ENCODE data around the gene ACSS3.

Gene ACSS3

GRCh38 chr12:81288651-81289050 lies 210.8 kb downstream of the ACSS3 start:
- no peak overlapping the region for H4K8ac ChIP-seq (ENCODE audit: low read depth, low read length)

GRCh38 chr12:81294325-81295190 lies 216.7 kb downstream of the ACSS3 start:
- no peak overlapping the region for H3K9ac ChIP-seq (ENCODE audit: low read length)
- H4K5ac ChIP-seq (ENCODE audit: low read length), result no peak overlapping the region
- no peak for DNase-seq
- no peak overlapping the region for H3K56ac ChIP-seq (ENCODE audit: low read length)
- no peak overlapping the region for H2BK15ac ChIP-seq (replicated peaks; ENCODE audit: low read depth)
- no peaks in the 10 kb centered on the region for H3K36me3 ChIP-seq (ENCODE audit: control insufficient read depth, insufficient read depth, low read length)
- H3K27me3 ChIP-seq (ENCODE audit: insufficient read depth, low read length, poor library complexity), result no peaks in the 10 kb centered on the region
- no peak overlapping the region for H3K4ac ChIP-seq (ENCODE audit: low read depth, low read length)
- H3K4me2 ChIP-seq (ENCODE audit: low read length), result no peak overlapping the region
- H2BK120ac ChIP-seq (ENCODE audit: low read depth, low read length), result no peak overlapping the region
- no peak overlapping the region for H3K4me3 ChIP-seq (ENCODE audit: low read length)
- H3K23ac ChIP-seq (ENCODE audit: low read length), result no peak overlapping the region
- H3K27ac ChIP-seq (ENCODE audit: low read depth, low read length), result no peak overlapping the region
- H3K79me2 ChIP-seq (ENCODE audit: control insufficient read depth, insufficient read depth, low read length), result no peaks in the 10 kb centered on the region
- no peaks in the 10 kb centered on the region for H3K4me1 ChIP-seq (ENCODE audit: control insufficient read depth, low read depth, low read length)
- no peak overlapping the region for H2BK5ac ChIP-seq (ENCODE audit: low read length)
- H4K8ac ChIP-seq (ENCODE audit: low read depth, low read length), result no peak overlapping the region
- no peaks in the 10 kb centered on the region for H3K79me1 ChIP-seq (ENCODE audit: low read length)
- no CpG with 5 or more reads among the region's 12 CpGs for WGBS (ENCODE audit: extremely low coverage, insufficient coverage, low lambda C conversion rate)
- no peak overlapping the region for H3K18ac ChIP-seq (ENCODE audit: low read length)
- no peak overlapping the region for H2AK5ac ChIP-seq (ENCODE audit: low read length)

More at GRCh38 chr12:81288651-81289050, 210.8 kb downstream of the ACSS3 start:
- Histone ChIP-seq H3K79me1 (ENCODE audit: low read length) (no peaks in the 10 kb centered on the region), H3K27ac (ENCODE audit: low read depth, low read length) (no peak overlapping the region), H3K4me1 (ENCODE audit: control insufficient read depth, low read depth, low read length) (no peaks in the 10 kb centered on the region), H3K9ac (ENCODE audit: low read length) (no peak overlapping the region), H3K4me2 (ENCODE audit: low read length) (no peak overlapping the region), H3K79me2 (ENCODE audit: control insufficient read depth, insufficient read depth, low read length) (no peaks in the 10 kb centered on the region), H3K4ac (ENCODE audit: low read depth, low read length) (no peak overlapping the region), H2BK120ac (ENCODE audit: low read depth, low read length) (no peak overlapping the region), H3K4me3 (ENCODE audit: low read length) (no peak overlapping the region), H3K36me3 (ENCODE audit: control insufficient read depth, insufficient read depth, low read length) (no peaks in the 10 kb centered on the region), H3K27me3 (ENCODE audit: insufficient read depth, low read length, poor library complexity) (no peaks in the 10 kb centered on the region), H2AK5ac (ENCODE audit: low read length) (no peak overlapping the region), H3K56ac (ENCODE audit: low read length) (no peak overlapping the region), H3K23ac (ENCODE audit: low read length) (no peak overlapping the region), H2BK5ac (ENCODE audit: low read length) (no peak overlapping the region), H3K18ac (ENCODE audit: low read length) (no peak overlapping the region), H4K5ac (ENCODE audit: low read length) (no peak overlapping the region), H2BK15ac (replicated peaks; ENCODE audit: low read depth) (no peak overlapping the region)
- DNase-seq, result no peak

GRCh38 chr12:81295251-81295650 lies 217.4 kb downstream of the ACSS3 start:
- WGBS (ENCODE audit: extremely low coverage, insufficient coverage, low lambda C conversion rate), result no CpG with 5 or more reads among the region's 3 CpGs
- Histone ChIP-seq H2BK120ac (ENCODE audit: low read depth, low read length) (no peak overlapping the region), H3K4me1 (ENCODE audit: control insufficient read depth, low read depth, low read length) (no peaks in the 10 kb centered on the region)

GRCh38 chr12:81296556-81297305 lies 218.9 kb downstream of the ACSS3 start:
- Histone ChIP-seq H2BK15ac (replicated peaks; ENCODE audit: low read depth) (no peak overlapping the region), H2BK120ac (ENCODE audit: low read depth, low read length) (no peak overlapping the region), H3K4me2 (ENCODE audit: low read length) (no peak overlapping the region), H3K79me2 (ENCODE audit: control insufficient read depth, insufficient read depth, low read length) (no peaks in the 10 kb centered on the region), H3K4me1 (ENCODE audit: control insufficient read depth, low read depth, low read length) (no peaks in the 10 kb centered on the region), H4K5ac (ENCODE audit: low read length) (no peak overlapping the region), H3K79me1 (ENCODE audit: low read length) (no peaks in the 10 kb centered on the region), H3K4ac (ENCODE audit: low read depth, low read length) (no peak overlapping the region), H3K18ac (ENCODE audit: low read length) (no peak overlapping the region), H3K56ac (ENCODE audit: low read length) (no peak overlapping the region), H4K8ac (ENCODE audit: low read depth, low read length) (no peak overlapping the region), H2BK5ac (ENCODE audit: low read length) (no peak overlapping the region), H3K27me3 (ENCODE audit: insufficient read depth, low read length, poor library complexity) (no peaks in the 10 kb centered on the region), H3K9ac (ENCODE audit: low read length) (no peak overlapping the region), H3K23ac (ENCODE audit: low read length) (no peak overlapping the region), H2AK5ac (ENCODE audit: low read length) (no peak overlapping the region), H3K4me3 (ENCODE audit: low read length) (no peak overlapping the region), H3K36me3 (ENCODE audit: control insufficient read depth, insufficient read depth, low read length) (no peaks in the 10 kb centered on the region), H3K27ac (ENCODE audit: low read depth, low read length) (no peak overlapping the region)
- DNase-seq, result no peak
- WGBS (ENCODE audit: extremely low coverage, insufficient coverage, low lambda C conversion rate), result no CpG with 5 or more reads among the region's 2 CpGs

More at GRCh38 chr12:81295251-81295650, 217.4 kb downstream of the ACSS3 start:
- Histone ChIP-seq H3K23ac (ENCODE audit: low read length) (no peak overlapping the region), H4K5ac (ENCODE audit: low read length) (no peak overlapping the region), H3K4me3 (ENCODE audit: low read length) (no peak overlapping the region), H3K18ac (ENCODE audit: low read length) (no peak overlapping the region), H2BK15ac (replicated peaks; ENCODE audit: low read depth) (no peak overlapping the region), H3K9ac (ENCODE audit: low read length) (no peak overlapping the region), H3K36me3 (ENCODE audit: control insufficient read depth, insufficient read depth, low read length) (no peaks in the 10 kb centered on the region), H3K4me2 (ENCODE audit: low read length) (no peak overlapping the region), H2BK5ac (ENCODE audit: low read length) (no peak overlapping the region), H3K27ac (ENCODE audit: low read depth, low read length) (no peak overlapping the region), H3K56ac (ENCODE audit: low read length) (no peak overlapping the region), H4K8ac (ENCODE audit: low read depth, low read length) (no peak overlapping the region), H3K27me3 (ENCODE audit: insufficient read depth, low read length, poor library complexity) (no peaks in the 10 kb centered on the region), H3K79me1 (ENCODE audit: low read length) (no peaks in the 10 kb centered on the region), H3K4ac (ENCODE audit: low read depth, low read length) (no peak overlapping the region), H3K79me2 (ENCODE audit: control insufficient read depth, insufficient read depth, low read length) (no peaks in the 10 kb centered on the region), H2AK5ac (ENCODE audit: low read length) (no peak overlapping the region)
- DNase-seq, result no peak

GRCh38 chr12:81297601-81298000 lies 219.7 kb downstream of the ACSS3 start:
- H3K27ac ChIP-seq (ENCODE audit: low read depth, low read length), result no peak overlapping the region
- H2BK5ac ChIP-seq (ENCODE audit: low read length), result no peak overlapping the region
- WGBS (ENCODE audit: extremely low coverage, insufficient coverage, low lambda C conversion rate), result no CpG with 5 or more reads among the region's 3 CpGs
- DNase-seq, result no peak
- no peaks in the 10 kb centered on the region for H3K79me1 ChIP-seq (ENCODE audit: low read length)
- H3K23ac ChIP-seq (ENCODE audit: low read length), result no peak overlapping the region
- no peaks in the 10 kb centered on the region for H3K27me3 ChIP-seq (ENCODE audit: insufficient read depth, low read length, poor library complexity)
- no peak overlapping the region for H3K4me3 ChIP-seq (ENCODE audit: low read length)
- no peaks in the 10 kb centered on the region for H3K4me1 ChIP-seq (ENCODE audit: control insufficient read depth, low read depth, low read length)
- H3K79me2 ChIP-seq (ENCODE audit: control insufficient read depth, insufficient read depth, low read length), result no peaks in the 10 kb centered on the region
- H3K56ac ChIP-seq (ENCODE audit: low read length), result no peak overlapping the region
- H2AK5ac ChIP-seq (ENCODE audit: low read length), result no peak overlapping the region
- no peak overlapping the region for H2BK15ac ChIP-seq (replicated peaks; ENCODE audit: low read depth)
- H3K4me2 ChIP-seq (ENCODE audit: low read length), result no peak overlapping the region
- H3K36me3 ChIP-seq (ENCODE audit: control insufficient read depth, insufficient read depth, low read length), result no peaks in the 10 kb centered on the region
- H2BK120ac ChIP-seq (ENCODE audit: low read depth, low read length), result no peak overlapping the region
- H3K18ac ChIP-seq (ENCODE audit: low read length), result no peak overlapping the region
- no peak overlapping the region for H4K5ac ChIP-seq (ENCODE audit: low read length)
- no peak overlapping the region for H3K4ac ChIP-seq (ENCODE audit: low read depth, low read length)
- H4K8ac ChIP-seq (ENCODE audit: low read depth, low read length), result no peak overlapping the region
- H3K9ac ChIP-seq (ENCODE audit: low read length), result no peak overlapping the region

Data from mesendoderm (in vitro differentiated cells).